PFSK-1 (cell line): Measurements from ENCODE around the gene APRT.

Experiments used
- FOXP2 ChIP-seq: optimal IDR thresholded peaks from 2 replicates; pipeline ENCODE3; 2011; ENCODE audit warnings: borderline replicate concordance, control low read depth, inconsistent platforms; ENCODE audit not compliant: insufficient read depth; ENCODE audit errors: extremely low read length, extremely low read depth
- POLR2AphosphoS5 ChIP-seq: IDR thresholded peaks from 2 replicates; pipeline ENCODE4 v1.6.1; 2012; ENCODE audit warnings: low read depth, mild to moderate bottlenecking, control low read depth, low read length, moderate library complexity
- REST ChIP-seq, 2 experiments: IDR thresholded peaks; 2 replicates each; pipeline versions ENCODE4 v1.6.1 to v1.8.0; 2011 to 2012; ENCODE audit warnings: low read depth in 2 of 2, low read length in 2 of 2, control low read depth in 1 of 2, inconsistent platforms in 1 of 2, mild to moderate bottlenecking in 1 of 2, moderate library complexity in 1 of 2; ENCODE audit not compliant: insufficient read depth in 1 of 2
- SIN3A ChIP-seq: IDR thresholded peaks from 2 replicates; pipeline ENCODE4 v1.6.1; 2012; ENCODE audit warnings: mild to moderate bottlenecking, low read length, moderate library complexity, borderline replicate concordance; ENCODE audit not compliant: insufficient read depth
- TAF1 ChIP-seq: IDR thresholded peaks from 2 replicates; pipeline ENCODE4 v1.6.1; 2012; ENCODE audit warnings: low read length, control low read depth, borderline replicate concordance; ENCODE audit not compliant: insufficient read depth

- no peak for TF ChIP-seq TAF1
- no peak for TF ChIP-seq SIN3A
- no peak for TF ChIP-seq POLR2AphosphoS5
- TF ChIP-seq REST (IDR thresholded peaks at IDR 0.05; ENCODE audit: insufficient read depth in 1 of 2, low read depth in 2 of 2, low read length in 2 of 2) = no peak
- TF ChIP-seq FOXP2 = no peak
These were observed 12.7 kb upstream of the APRT start for GRCh38 chr16:88824256-88825077.
